HL-60 (cell line): ENCODE results near the gene FCHSD2.

Experiments used
- GABPA ChIP-seq: IDR thresholded peaks from 2 replicates; pipeline ENCODE4 v1.6.1; 2012; ENCODE audit warnings: low read depth
- POLR2AphosphoS5 ChIP-seq: IDR thresholded peaks from 2 replicates; pipeline ENCODE4 v1.6.1; 2012; ENCODE audit warnings: low read depth
- TF ChIP-seq, protein P1 (sequence below): IDR thresholded peaks from one replicate; pipeline ENCODE4 v1.5.1; 2011; ENCODE audit warnings: low read length, control low read depth, inconsistent platforms; ENCODE audit not compliant: insufficient read depth

GRCh38 chr11:72896431-72896830 lies 245.7 kb downstream of the FCHSD2 start:
- TF ChIP-seq, protein P1, sequence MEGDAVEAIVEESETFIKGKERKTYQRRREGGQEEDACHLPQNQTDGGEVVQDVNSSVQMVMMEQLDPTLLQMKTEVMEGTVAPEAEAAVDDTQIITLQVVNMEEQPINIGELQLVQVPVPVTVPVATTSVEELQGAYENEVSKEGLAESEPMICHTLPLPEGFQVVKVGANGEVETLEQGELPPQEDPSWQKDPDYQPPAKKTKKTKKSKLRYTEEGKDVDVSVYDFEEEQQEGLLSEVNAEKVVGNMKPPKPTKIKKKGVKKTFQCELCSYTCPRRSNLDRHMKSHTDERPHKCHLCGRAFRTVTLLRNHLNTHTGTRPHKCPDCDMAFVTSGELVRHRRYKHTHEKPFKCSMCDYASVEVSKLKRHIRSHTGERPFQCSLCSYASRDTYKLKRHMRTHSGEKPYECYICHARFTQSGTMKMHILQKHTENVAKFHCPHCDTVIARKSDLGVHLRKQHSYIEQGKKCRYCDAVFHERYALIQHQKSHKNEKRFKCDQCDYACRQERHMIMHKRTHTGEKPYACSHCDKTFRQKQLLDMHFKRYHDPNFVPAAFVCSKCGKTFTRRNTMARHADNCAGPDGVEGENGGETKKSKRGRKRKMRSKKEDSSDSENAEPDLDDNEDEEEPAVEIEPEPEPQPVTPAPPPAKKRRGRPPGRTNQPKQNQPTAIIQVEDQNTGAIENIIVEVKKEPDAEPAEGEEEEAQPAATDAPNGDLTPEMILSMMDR = no peak
- TF ChIP-seq POLR2AphosphoS5 (no peak), GABPA (no peak)
